Measurements from ENCODE around the gene RCN1.

DNA sequence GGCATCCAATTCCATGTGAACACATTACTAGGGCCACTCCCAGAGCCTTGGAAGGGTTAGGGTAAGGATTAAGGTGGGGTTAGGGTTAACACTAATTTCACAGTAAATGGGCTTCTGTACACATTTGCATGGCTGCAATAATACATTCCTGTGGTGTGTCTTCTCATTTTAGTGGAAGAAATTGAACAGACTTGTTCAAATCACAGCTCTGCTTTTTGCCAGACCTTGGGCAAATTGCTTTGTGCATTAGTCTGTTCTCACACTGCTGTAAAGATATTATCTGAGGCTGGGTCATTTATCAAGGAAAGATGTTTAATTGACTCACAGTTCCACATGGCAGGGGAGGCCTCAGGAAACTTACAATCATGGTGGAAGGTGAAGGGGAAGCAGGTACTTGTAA lies 45.4 kb upstream of the RCN1 start:
- no peak for TF ChIP-seq CBX5 (IDR thresholded peaks at IDR 0.05; ENCODE audit: low read depth, low read length)
- TF ChIP-seq EP300 (IDR thresholded peaks at IDR 0.05; ENCODE audit: borderline replicate concordance in 1 of 2, low read depth in 2 of 2, low read length in 2 of 2) = no peak
- TF ChIP-seq POLR2A (IDR thresholded peaks at IDR 0.05; ENCODE audit: control extremely low read depth in 1 of 2, low read depth in 2 of 2, low read length in 2 of 2) = no peak
- no peak for TF ChIP-seq JUN (IDR thresholded peaks at IDR 0.05; ENCODE audit: low read depth, low read length)
- TF ChIP-seq SIRT6 (IDR thresholded peaks at IDR 0.05; ENCODE audit: low read length) = no peak
- TF ChIP-seq, protein P1, sequence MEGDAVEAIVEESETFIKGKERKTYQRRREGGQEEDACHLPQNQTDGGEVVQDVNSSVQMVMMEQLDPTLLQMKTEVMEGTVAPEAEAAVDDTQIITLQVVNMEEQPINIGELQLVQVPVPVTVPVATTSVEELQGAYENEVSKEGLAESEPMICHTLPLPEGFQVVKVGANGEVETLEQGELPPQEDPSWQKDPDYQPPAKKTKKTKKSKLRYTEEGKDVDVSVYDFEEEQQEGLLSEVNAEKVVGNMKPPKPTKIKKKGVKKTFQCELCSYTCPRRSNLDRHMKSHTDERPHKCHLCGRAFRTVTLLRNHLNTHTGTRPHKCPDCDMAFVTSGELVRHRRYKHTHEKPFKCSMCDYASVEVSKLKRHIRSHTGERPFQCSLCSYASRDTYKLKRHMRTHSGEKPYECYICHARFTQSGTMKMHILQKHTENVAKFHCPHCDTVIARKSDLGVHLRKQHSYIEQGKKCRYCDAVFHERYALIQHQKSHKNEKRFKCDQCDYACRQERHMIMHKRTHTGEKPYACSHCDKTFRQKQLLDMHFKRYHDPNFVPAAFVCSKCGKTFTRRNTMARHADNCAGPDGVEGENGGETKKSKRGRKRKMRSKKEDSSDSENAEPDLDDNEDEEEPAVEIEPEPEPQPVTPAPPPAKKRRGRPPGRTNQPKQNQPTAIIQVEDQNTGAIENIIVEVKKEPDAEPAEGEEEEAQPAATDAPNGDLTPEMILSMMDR (IDR thresholded peaks at IDR 0.05; ENCODE audit: control extremely low read depth in 1 of 3, insufficient read depth in 1 of 3, low read depth in 1 of 3, low read length in 3 of 3) = no peak

Measured in H1 (cell line).